Measurements from ENCODE around the gene RAB41.

DNA sequence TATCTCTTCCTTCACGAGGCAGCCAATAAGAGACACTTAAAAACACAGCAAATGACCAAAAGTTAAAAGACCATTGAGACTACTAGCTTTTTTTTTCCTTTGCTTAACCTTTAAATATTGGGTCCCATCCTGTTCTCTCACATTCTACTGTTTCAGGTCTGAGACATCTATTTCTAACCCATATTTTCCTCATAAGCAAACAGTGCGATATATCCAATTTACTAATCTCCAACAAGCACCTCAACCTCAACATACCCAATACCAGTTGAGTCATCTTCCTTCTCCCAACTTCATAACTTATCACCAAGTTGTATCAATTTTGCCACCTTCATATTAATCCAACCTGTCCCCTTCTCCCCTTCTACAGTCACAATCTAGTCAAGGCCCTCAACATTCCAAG is 40.5 kb upstream of the RAB41 start:
- TF ChIP-seq, protein P1, sequence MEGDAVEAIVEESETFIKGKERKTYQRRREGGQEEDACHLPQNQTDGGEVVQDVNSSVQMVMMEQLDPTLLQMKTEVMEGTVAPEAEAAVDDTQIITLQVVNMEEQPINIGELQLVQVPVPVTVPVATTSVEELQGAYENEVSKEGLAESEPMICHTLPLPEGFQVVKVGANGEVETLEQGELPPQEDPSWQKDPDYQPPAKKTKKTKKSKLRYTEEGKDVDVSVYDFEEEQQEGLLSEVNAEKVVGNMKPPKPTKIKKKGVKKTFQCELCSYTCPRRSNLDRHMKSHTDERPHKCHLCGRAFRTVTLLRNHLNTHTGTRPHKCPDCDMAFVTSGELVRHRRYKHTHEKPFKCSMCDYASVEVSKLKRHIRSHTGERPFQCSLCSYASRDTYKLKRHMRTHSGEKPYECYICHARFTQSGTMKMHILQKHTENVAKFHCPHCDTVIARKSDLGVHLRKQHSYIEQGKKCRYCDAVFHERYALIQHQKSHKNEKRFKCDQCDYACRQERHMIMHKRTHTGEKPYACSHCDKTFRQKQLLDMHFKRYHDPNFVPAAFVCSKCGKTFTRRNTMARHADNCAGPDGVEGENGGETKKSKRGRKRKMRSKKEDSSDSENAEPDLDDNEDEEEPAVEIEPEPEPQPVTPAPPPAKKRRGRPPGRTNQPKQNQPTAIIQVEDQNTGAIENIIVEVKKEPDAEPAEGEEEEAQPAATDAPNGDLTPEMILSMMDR (IDR thresholded peaks at IDR 0.05; ENCODE audit: insufficient read depth, low read length) = no peak
- TF ChIP-seq POLR2AphosphoS5 (IDR thresholded peaks at IDR 0.05; ENCODE audit: low read depth) = no peak

Data from HL-60 (cell line).